ENCODE results near the gene SMC5.
"Not testable (repeated sequence)": the region's sequence is repeated elsewhere in the genome, so short reads cannot be mapped to it uniquely, and the experiment has no call there.

SMC5 gene
- 124 to 176 reads per million in 2 experiments for total RNA-seq

GRCh38 chr9:70258692-70259511 lies at the start of gene SMC5:
Gene SMC5 (plus strand): TSS chr9:70258978. CDS start chr9:70259079, 101 bp downstream.
- DNase-seq (ENCODE audit: low read depth), result peak; percentile 78

GRCh38 chr9:70217029-70217428 lies 41.7 kb upstream of the SMC5 start:
- no peak for DNase-seq (ENCODE audit: low read depth)

GRCh38 chr9:70218767-70219166 lies 40.0 kb upstream of the SMC5 start:
- DNase-seq (ENCODE audit: low read depth), result no peak

GRCh38 chr9:70220216-70220615 lies 38.6 kb upstream of the SMC5 start:
- no peak for DNase-seq (ENCODE audit: low read depth)

GRCh38 chr9:70222354-70222753 lies 36.4 kb upstream of the SMC5 start:
- no peak for DNase-seq (ENCODE audit: low read depth)

GRCh38 chr9:70228118-70228517 lies 30.7 kb upstream of the SMC5 start:
- DNase-seq (ENCODE audit: low read depth), result no peak

- DNase-seq (ENCODE audit: low read depth), result no peak
Measured at GRCh38 chr9:70228611-70229010, 30.2 kb upstream of the SMC5 start.

- no peak for DNase-seq (ENCODE audit: low read depth)
Measured at GRCh38 chr9:70229026-70229425, 29.8 kb upstream of the SMC5 start.

GRCh38 chr9:70229579-70229978 lies 29.2 kb upstream of the SMC5 start:
- DNase-seq (ENCODE audit: low read depth), result no peak

GRCh38 chr9:70232476-70232875 lies 26.3 kb upstream of the SMC5 start:
- DNase-seq (ENCODE audit: low read depth), result no peak

- DNase-seq (ENCODE audit: low read depth), result not testable (repeated sequence)
Measured at GRCh38 chr9:70234208-70234607, 24.6 kb upstream of the SMC5 start.

- DNase-seq (ENCODE audit: low read depth), result not testable (repeated sequence)
Measured at GRCh38 chr9:70245952-70246351, 12.8 kb upstream of the SMC5 start.

GRCh38 chr9:70250221-70250620 lies 8.6 kb upstream of the SMC5 start:
- DNase-seq (ENCODE audit: low read depth), result no peak

- no peak for DNase-seq (ENCODE audit: low read depth)
Measured at GRCh38 chr9:70255486-70255885, 3.3 kb upstream of the SMC5 start.

GRCh38 chr9:70256123-70256551 lies 2.6 kb upstream of the SMC5 start:
- DNase-seq (ENCODE audit: low read depth), result no peak

- no peak for DNase-seq (ENCODE audit: low read depth)
Measured at GRCh38 chr9:70257502-70257901, 1.3 kb upstream of the SMC5 start.

GRCh38 chr9:70257991-70258691 lies 637 bp upstream of the SMC5 start:
- no peak for DNase-seq (ENCODE audit: low read depth)

- no peak for DNase-seq (ENCODE audit: low read depth)
Measured at GRCh38 chr9:70259512-70259802, 679 bp downstream of the SMC5 start.

GRCh38 chr9:70260007-70260443 lies 1.2 kb downstream of the SMC5 start:
- no peak for DNase-seq (ENCODE audit: low read depth)

GRCh38 chr9:70260606-70261005 lies 1.8 kb downstream of the SMC5 start:
- no peak for DNase-seq (ENCODE audit: low read depth)

- DNase-seq (ENCODE audit: low read depth), result no peak
Measured at GRCh38 chr9:70261131-70261870, 2.5 kb downstream of the SMC5 start.

GRCh38 chr9:70262366-70262765 lies 3.6 kb downstream of the SMC5 start:
- DNase-seq (ENCODE audit: low read depth), result no peak

GRCh38 chr9:70262948-70263347 lies 4.2 kb downstream of the SMC5 start:
- no peak for DNase-seq (ENCODE audit: low read depth)
